ENCODE measurements around the gene CRTC1.

The CRTC1 gene

DNA sequence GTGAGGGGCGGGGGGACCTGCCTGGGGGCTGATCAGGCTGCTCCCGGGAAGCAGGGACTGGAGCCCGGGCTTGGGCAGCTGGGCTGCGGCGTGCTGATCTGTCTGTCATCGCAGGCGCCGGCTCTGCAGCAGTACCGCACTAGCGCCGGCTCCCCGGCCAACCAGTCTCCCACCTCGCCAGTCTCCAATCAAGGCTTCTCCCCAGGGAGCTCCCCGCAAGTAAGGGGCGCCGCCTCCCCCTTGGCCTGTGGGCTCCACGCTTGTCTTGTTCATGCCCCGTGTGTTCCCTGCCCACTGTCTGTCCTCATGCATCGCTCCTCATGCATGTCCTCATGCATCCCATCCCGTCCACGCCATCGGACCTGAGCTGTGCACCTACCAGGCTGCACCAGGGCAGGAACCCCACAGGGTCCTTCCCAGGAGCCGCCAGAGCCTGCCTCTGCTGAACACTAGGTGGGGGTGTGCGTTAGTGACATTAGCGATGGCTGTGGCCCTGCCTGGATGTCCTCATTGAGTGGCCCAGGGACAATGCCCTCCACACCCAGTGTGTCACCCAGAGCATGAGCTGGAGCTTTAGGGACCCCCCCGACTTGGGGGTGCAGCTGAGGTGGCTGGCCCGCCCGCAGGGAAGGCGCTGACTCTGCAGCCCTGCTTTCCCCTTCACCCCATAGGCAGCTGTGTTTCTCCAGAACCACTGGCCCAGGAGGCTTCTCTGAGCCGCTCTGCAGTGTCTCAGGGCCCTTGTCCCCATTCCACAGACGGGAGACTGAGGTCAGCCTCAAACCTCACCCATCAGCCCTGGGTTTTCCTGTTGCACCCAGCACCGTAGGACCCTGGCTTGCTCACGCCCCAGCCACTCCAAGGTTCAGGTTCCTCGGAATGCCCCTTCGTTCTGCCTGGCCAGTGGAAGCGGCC lies 88.1 kb downstream of the CRTC1 start:
- Histone ChIP-seq H3K36me3 (replicated peaks; ENCODE audit: insufficient read depth, low read length) (no peaks in the 10 kb centered on the region), H3K9me3 (replicated peaks; ENCODE audit: insufficient read depth, low read length) (no peaks in the 10 kb centered on the region), H3K4me3 (ENCODE audit: low read length) (no peak overlapping the region), H3K9ac (ENCODE audit: low read length) (no peak overlapping the region), H3K9me2 (replicated peaks; ENCODE audit: insufficient read depth, low read length) (no peaks in the 10 kb centered on the region), H3K27ac (ENCODE audit: low read length) (no peak overlapping the region), H3K4me2 (ENCODE audit: low read depth, low read length) (no peak overlapping the region), H3K79me2 (ENCODE audit: low read length) (no peaks in the 10 kb centered on the region), H4K20me1 (ENCODE audit: insufficient read depth, low read length) (no peaks in the 10 kb centered on the region), H2AFZ (ENCODE audit: low read length) (no peak overlapping the region), H3F3A (ENCODE audit: insufficient read depth, low read length) (no peaks in the 10 kb centered on the region), H3K27me3 (replicated peaks; ENCODE audit: insufficient read depth, low read length) (no peaks in the 10 kb centered on the region), H3K4me1 (ENCODE audit: low read length) (no peaks in the 10 kb centered on the region)
- peak; percentile 22 for DNase-seq
- no peak for TF ChIP-seq EZH2phosphoT487 (IDR thresholded peaks at IDR 0.05; ENCODE audit: low read length)
- TF ChIP-seq, protein P1, sequence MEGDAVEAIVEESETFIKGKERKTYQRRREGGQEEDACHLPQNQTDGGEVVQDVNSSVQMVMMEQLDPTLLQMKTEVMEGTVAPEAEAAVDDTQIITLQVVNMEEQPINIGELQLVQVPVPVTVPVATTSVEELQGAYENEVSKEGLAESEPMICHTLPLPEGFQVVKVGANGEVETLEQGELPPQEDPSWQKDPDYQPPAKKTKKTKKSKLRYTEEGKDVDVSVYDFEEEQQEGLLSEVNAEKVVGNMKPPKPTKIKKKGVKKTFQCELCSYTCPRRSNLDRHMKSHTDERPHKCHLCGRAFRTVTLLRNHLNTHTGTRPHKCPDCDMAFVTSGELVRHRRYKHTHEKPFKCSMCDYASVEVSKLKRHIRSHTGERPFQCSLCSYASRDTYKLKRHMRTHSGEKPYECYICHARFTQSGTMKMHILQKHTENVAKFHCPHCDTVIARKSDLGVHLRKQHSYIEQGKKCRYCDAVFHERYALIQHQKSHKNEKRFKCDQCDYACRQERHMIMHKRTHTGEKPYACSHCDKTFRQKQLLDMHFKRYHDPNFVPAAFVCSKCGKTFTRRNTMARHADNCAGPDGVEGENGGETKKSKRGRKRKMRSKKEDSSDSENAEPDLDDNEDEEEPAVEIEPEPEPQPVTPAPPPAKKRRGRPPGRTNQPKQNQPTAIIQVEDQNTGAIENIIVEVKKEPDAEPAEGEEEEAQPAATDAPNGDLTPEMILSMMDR (IDR thresholded peaks at IDR 0.05; ENCODE audit: low read length), result peak; percentile 30; the same call in 1 of the 2 replicates

DNA sequence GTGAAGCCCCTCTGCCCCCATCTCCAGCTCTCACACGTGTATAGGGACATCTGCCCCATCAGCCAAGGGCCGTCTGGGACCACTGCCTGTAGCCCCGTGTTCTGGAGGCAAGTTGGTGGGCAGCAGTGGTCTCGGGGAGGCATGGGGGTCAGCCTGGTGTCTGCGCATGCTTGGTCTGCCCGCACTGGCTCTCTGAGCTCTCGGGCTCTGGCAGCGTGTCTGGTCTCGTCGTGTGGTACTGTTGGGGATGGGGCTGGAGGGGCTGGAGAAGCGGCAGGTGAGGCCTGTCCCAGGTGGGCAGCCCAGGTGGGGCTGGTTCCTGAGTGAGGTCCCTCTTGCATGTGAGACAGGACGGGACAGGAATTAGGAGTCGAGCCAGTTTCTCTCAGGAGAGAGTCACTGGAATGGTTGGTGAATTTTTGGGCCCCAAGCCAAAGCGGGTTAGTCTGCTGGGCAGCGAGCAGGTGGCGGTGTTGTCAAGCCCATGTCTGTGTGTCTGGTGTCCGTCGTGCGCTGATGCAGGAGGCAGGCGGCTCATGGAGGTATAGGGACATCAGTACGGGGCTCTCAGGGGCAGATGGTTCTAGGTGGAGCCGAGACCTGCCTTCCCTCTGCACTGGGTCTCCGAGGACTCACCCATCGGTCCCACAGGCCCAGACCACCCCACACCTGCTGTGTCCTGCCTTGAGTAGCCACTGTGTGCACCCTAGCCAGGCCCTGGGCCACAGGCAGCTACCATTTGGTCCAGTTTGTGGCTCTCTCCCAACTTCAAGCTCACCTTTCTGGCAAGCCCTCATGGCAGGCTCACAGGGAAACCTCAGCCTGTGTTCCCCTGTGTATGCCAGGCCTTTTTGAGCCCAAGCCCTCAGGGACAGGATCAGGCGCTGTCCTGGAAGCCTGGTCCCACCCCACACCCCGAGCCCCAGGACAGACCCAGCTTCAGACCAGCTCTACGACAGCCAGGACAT lies 89.4 kb downstream of the CRTC1 start:
- DNase-seq, result no peak
- no peak overlapping the region for H2AFZ ChIP-seq (ENCODE audit: low read length)
- peaks cover 3% of the 10 kb centered on the region for H3K4me1 ChIP-seq (ENCODE audit: low read length)
- TF ChIP-seq, protein P1 (IDR thresholded peaks at IDR 0.05; ENCODE audit: low read length), result no peak
- no peak for TF ChIP-seq EZH2phosphoT487 (IDR thresholded peaks at IDR 0.05; ENCODE audit: low read length)
- no peak for TF ChIP-seq EZH2 (optimal IDR thresholded peaks at IDR 0.05; ENCODE audit: low read depth, low read length)
- no peak overlapping the region for H3K4me2 ChIP-seq (ENCODE audit: low read depth, low read length)
- H3K9me3 ChIP-seq (replicated peaks; ENCODE audit: insufficient read depth, low read length), result no peaks in the 10 kb centered on the region
- no peaks in the 10 kb centered on the region for H3K79me2 ChIP-seq (ENCODE audit: low read length)
- H3K27me3 ChIP-seq (replicated peaks; ENCODE audit: insufficient read depth, low read length), result no peaks in the 10 kb centered on the region
- H3K27ac ChIP-seq (ENCODE audit: low read length), result no peak overlapping the region
- no peak overlapping the region for H3K9ac ChIP-seq (ENCODE audit: low read length)
- H4K20me1 ChIP-seq (ENCODE audit: insufficient read depth, low read length), result no peaks in the 10 kb centered on the region
- no peak overlapping the region for H3K4me3 ChIP-seq (ENCODE audit: low read length)
- H3F3A ChIP-seq (ENCODE audit: insufficient read depth, low read length), result no peaks in the 10 kb centered on the region
- no peaks in the 10 kb centered on the region for H3K36me3 ChIP-seq (replicated peaks; ENCODE audit: insufficient read depth, low read length)
- H3K9me2 ChIP-seq (replicated peaks; ENCODE audit: insufficient read depth, low read length), result no peaks in the 10 kb centered on the region

DNA sequence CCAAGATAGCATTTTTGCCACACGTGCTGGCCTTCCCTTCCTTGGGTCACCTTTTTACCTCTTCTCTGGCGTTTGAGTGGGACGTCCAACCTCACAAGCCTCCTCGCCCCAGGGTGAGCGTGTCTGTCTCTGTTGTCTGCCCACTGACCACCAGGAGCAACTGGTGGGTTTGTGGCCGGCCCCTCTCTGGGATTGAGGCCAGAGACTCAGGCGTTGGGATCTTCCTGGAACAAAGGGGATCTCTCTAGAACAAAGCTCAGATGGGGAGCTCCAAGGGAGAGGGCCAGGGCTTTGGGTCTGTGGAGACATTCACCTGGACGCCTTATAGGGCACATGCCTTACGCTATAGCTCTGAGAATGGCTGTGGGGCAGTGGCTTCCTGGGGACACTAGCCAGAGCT lies 90.2 kb downstream of the CRTC1 start:
- Histone ChIP-seq H3K4me2 (ENCODE audit: low read depth, low read length) (no peak overlapping the region), H3K27ac (ENCODE audit: low read length) (no peak overlapping the region), H3K4me3 (ENCODE audit: low read length) (no peak overlapping the region), H3K9me2 (replicated peaks; ENCODE audit: insufficient read depth, low read length) (no peaks in the 10 kb centered on the region), H3F3A (ENCODE audit: insufficient read depth, low read length) (no peaks in the 10 kb centered on the region), H3K27me3 (replicated peaks; ENCODE audit: insufficient read depth, low read length) (no peaks in the 10 kb centered on the region), H3K4me1 (ENCODE audit: low read length) (peaks cover 8% of the 10 kb centered on the region), H3K9me3 (replicated peaks; ENCODE audit: insufficient read depth, low read length) (no peaks in the 10 kb centered on the region), H3K79me2 (ENCODE audit: low read length) (no peaks in the 10 kb centered on the region), H3K9ac (ENCODE audit: low read length) (no peak overlapping the region), H2AFZ (ENCODE audit: low read length) (no peak overlapping the region), H4K20me1 (ENCODE audit: insufficient read depth, low read length) (no peaks in the 10 kb centered on the region), H3K36me3 (replicated peaks; ENCODE audit: insufficient read depth, low read length) (no peaks in the 10 kb centered on the region)
- no peak for DNase-seq
- no peak for TF ChIP-seq EZH2 (optimal IDR thresholded peaks at IDR 0.05; ENCODE audit: low read depth, low read length)
- TF ChIP-seq EZH2phosphoT487 (IDR thresholded peaks at IDR 0.05; ENCODE audit: low read length), result no peak
- TF ChIP-seq, protein P1 (IDR thresholded peaks at IDR 0.05; ENCODE audit: low read length), result no peak

Data from MM.1S (cell line).